ENCODE measurements around the gene AUTS2. TPM values are rescaled to one million over a fixed set of nuclear protein-coding genes. Genes with fewer than 3 reads are reported as not detected.

AUTS2 gene
- total RNA-seq, 6 experiments from 2014 or later = 10.4 to 32.0 (median 19.3) TPM

DNA sequence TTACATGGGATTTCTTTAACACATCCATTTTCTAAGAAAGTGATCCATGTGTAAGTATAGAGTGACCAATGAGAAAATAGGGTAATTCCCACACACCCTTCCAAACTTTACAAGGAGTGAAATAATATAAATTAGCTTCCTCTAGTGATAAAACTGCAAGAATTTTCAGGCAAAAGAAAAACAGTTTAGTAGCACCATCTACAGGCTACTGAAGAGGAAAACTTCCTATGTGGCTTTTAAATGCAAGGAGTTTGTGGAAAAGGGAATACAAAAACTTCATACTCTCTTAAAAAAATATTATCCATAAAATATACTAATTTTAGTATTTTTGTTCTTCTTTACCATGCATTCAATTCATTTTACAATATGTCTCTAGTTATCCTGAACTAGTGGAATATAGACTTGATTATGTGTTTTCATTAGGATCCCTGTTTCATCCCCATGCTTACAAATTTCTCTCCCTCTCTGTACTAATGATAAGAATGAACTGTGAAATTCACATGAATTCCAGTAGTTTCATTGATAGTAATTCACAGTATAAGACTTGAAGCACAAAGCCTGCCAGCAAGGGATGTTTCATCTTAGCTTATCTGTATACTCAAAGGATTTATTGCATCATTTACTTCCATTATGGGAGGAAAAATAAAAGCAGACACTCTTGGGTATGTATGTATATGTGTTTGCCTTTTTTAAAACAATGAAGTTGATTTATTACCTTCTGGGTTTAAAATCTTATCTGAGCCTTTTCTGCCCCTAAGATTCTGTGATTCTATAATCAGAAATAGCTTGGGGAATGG lies 442.9 kb downstream of the AUTS2 start:
- no peaks in the 10 kb centered on the region for H3K27me3 ChIP-seq
- DNase-seq (no peak), ATAC-seq (peak in 2 of 4 donors; percentile 34 to 53)
- H3K9me3 ChIP-seq = no peaks in the 10 kb centered on the region
- intact Hi-C loops (cut with DNase I) = no loop called here
- no peak overlapping the region for H3K27ac ChIP-seq
- no peaks in the 10 kb centered on the region for H3K4me1 ChIP-seq
- no peaks in the 10 kb centered on the region for H3K36me3 ChIP-seq
- no peak overlapping the region for H3K4me3 ChIP-seq
- no peak for TF ChIP-seq POLR2A (IDR thresholded peaks at IDR 0.05)
- TF ChIP-seq, protein P1, sequence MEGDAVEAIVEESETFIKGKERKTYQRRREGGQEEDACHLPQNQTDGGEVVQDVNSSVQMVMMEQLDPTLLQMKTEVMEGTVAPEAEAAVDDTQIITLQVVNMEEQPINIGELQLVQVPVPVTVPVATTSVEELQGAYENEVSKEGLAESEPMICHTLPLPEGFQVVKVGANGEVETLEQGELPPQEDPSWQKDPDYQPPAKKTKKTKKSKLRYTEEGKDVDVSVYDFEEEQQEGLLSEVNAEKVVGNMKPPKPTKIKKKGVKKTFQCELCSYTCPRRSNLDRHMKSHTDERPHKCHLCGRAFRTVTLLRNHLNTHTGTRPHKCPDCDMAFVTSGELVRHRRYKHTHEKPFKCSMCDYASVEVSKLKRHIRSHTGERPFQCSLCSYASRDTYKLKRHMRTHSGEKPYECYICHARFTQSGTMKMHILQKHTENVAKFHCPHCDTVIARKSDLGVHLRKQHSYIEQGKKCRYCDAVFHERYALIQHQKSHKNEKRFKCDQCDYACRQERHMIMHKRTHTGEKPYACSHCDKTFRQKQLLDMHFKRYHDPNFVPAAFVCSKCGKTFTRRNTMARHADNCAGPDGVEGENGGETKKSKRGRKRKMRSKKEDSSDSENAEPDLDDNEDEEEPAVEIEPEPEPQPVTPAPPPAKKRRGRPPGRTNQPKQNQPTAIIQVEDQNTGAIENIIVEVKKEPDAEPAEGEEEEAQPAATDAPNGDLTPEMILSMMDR (IDR thresholded peaks at IDR 0.05) = peak in 3 of 4 donors; percentile 48 to 53 (median 52)

DNA sequence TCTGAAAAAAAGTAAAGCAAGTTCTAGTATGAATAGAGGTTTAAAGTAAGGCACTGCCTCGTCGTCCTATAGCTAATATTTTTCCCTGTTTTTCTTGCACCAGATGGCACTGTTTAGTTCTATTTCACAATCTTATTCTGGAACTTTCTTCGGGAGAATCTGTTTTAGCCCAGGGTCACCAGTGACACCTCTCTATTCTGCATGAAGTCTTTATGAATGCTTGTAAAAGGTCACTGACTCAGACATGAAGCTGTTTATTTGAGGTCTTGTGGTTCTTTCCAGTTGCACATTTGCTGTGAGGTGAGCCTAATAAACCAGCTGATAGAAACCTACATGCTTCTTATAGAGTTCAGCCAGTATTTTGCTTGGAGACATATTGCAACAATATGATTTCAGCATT lies 444.3 kb downstream of the AUTS2 start:
- Histone ChIP-seq H3K27me3 (no peaks in the 10 kb centered on the region), H3K4me1 (no peaks in the 10 kb centered on the region), H3K36me3 (no peaks in the 10 kb centered on the region), H3K9me3 (no peaks in the 10 kb centered on the region), H3K27ac (no peak overlapping the region), H3K4me3 (no peak overlapping the region)
- TF ChIP-seq, protein P1 (IDR thresholded peaks at IDR 0.05) = peak; percentile 35 to 49 (median 42)
- no peak for TF ChIP-seq POLR2A (IDR thresholded peaks at IDR 0.05)
- WGBS (ENCODE audit: insufficient coverage, low coverage, low lambda C conversion rate, missing lambda C conversion rate) = 16% methylated on average over 3 of the region's 3 CpGs
- peak; percentile 56 to 89 (median 71) for ATAC-seq
- DNase-seq = no peak
- intact Hi-C loops (cut with DNase I) = no loop called here

DNA sequence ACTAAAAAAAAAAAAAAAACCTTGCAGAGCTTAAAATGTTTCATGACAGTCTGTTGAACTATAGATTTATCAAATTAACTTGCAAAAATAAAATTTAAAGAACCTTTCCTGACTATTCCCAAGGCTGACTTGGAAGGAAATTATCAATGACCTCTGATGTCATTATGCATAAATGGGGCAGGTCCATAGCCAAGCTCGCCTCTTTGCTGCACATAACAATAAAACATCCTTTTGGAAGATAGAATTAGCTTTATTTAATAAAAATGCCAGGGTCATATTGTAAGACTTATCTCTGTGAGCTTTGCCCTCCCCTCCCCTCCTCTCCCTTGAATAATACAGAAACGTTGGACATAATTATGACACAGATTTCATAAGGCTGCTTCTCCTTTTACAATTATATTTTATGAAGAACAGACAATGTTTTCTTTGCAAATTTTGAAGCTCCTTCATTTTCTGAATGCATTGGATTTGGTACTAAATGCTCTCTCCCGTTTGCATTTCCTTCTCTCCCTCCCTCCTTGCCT lies 444.8 kb downstream of the AUTS2 start:
- ATAC-seq (no peak), DNase-seq (no peak)
- Histone ChIP-seq H3K36me3 (no peaks in the 10 kb centered on the region), H3K4me3 (no peak overlapping the region), H3K4me1 (no peaks in the 10 kb centered on the region), H3K9me3 (no peaks in the 10 kb centered on the region), H3K27ac (no peak overlapping the region), H3K27me3 (no peaks in the 10 kb centered on the region)
- TF ChIP-seq, protein P1 (IDR thresholded peaks at IDR 0.05) = no peak
- TF ChIP-seq POLR2A (IDR thresholded peaks at IDR 0.05) = no peak
- intact Hi-C loops (cut with DNase I) = no loop called here
- WGBS (ENCODE audit: insufficient coverage, low coverage, low lambda C conversion rate, missing lambda C conversion rate) = 52% methylated on average over 3 of the region's 3 CpGs

DNA sequence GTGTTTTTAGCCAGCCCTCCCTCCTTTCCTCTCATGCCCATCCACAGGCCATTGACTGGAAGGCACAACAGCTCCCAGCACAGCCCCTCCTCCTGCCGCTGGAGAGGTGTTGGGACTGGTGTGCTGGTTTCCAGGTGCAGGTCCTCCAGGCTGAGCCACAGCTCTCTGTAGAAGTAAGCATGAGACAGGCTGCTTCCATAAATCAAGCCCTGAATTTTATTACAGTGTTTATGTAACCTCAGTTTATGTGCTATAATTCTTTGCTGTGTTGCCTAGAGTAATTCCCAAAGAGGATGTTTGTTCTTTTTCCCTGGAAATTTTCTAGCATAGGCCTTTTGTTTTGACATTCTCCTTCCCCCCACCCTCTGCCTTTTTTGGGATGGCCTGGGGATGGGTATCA lies 445.8 kb downstream of the AUTS2 start:
- ATAC-seq = no peak
- Histone ChIP-seq H3K4me1 (no peaks in the 10 kb centered on the region), H3K36me3 (no peaks in the 10 kb centered on the region), H3K27me3 (no peaks in the 10 kb centered on the region), H3K9me3 (no peaks in the 10 kb centered on the region), H3K4me3 (no peak overlapping the region), H3K27ac (no peak overlapping the region)
- no CpG with 5 or more reads among the region's 1 CpG for WGBS (ENCODE audit: insufficient coverage, low coverage, low lambda C conversion rate, missing lambda C conversion rate)
- TF ChIP-seq, protein P1 (IDR thresholded peaks at IDR 0.05) = no peak
- TF ChIP-seq POLR2A (IDR thresholded peaks at IDR 0.05) = no peak
- intact Hi-C loops (cut with DNase I) = no loop called here
- DNase-seq = no peak
